ENCODE measurements around the gene CMSS1. TPM values are rescaled to one million over a fixed set of nuclear protein-coding genes. Genes with fewer than 3 reads are reported as not detected.
A peak's percentile ranks its signal among the peaks of the same experiment; 100 is the strongest.

CMSS1 gene
- total RNA-seq, 1 donor from 2014 or later, result 7.5 TPM

GRCh38 chr3:99938270-99938911 lies 120.7 kb downstream of the CMSS1 start:
- peak; percentile 23 for DNase-seq

DNA sequence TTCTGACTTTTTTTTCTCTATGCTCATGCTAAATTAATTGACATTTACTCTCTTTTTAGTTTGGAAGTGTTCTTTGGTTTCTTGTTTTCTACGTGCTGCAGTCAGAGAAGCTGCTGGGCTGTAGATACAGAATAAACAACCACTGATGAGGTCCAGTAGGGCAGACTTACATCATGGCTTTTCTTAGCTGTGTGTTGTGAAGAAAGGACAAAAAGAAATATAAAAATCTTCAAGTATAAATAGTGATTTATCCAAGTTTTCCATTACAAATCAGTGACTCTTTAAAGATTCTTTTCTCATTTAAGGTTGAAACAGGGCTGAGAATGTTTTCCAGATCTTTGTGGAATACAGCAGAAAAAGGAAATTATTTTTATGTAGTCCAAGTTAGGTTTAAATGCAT lies 122.2 kb downstream of the CMSS1 start:
- no peak for DNase-seq

GRCh38 chr3:99940350-99940749 lies 122.7 kb downstream of the CMSS1 start:
- no peak for DNase-seq

DNA sequence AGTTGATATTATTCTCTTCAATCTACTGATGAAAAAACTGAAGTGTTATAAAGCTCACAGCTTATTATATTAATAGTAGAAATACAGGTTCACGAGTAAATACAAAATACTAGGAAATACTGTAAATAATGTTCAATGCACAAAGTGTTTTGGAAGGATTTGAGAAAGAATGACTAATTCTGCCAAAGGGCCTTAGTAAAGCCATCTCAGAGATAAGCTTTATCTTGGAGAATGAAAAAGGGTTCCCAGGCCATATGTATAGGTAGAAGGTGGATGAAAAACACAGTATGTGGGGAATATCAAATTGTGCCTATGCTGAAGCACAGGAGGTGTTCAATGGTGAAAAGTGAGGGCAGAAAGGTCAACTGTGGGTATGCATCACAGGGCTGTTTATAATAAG lies 123.5 kb downstream of the CMSS1 start:
- no peak for DNase-seq

GRCh38 chr3:99943931-99944761 lies 126.5 kb downstream of the CMSS1 start:
- no peak for DNase-seq

GRCh38 chr3:99945328-99945995 lies 127.8 kb downstream of the CMSS1 start:
- DNase-seq, result peak; percentile 14

DNA sequence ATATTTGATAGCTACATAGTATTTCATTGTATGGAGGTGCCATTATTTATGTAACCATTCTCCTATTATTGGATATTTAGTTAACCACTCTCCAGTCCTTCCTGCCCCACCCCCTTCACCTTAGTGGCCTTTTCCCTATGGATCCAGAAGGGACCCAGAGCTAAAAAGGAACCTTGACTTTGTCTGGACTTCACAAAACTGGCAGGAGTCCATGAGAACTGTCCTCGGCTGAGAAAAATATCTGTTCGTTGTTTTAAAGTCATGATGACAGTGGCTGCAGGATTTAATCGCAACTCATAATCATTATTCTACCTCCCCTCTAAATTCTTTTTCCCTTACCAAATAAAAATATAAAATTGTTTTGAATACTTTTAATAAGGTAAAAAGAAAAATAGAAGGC lies 129.7 kb downstream of the CMSS1 start:
- no peak for DNase-seq

DNA sequence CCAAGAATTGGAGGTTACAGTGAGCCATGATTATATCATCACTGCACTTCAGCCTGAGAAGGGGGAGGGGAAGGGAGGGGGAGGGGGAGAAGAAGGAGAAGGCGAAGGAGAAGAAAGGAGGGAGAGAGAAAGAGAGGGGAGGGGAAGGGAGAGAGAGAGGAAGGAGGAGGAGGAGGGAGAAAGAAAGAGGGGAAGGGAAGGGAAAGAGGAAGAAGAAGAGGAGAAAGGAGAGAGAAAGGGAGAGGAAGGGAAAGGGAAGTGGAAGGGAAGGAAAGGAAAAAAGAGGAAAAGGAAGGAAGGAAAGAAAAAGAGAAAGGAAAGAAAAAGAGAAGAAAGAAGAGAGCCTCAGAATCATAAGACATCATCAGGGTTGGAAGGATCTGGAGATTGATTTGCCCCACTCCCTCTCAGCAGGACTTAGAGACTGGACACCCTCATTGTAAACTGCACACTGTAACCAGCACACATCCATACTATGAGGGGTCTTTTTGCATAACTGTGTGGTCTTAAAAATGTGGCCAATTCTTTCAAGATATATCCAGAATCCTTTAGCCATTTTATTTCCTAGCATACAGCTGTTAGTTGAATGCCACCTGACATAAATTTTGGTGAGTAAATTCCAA lies 130.9 kb downstream of the CMSS1 start:
- no peak for DNase-seq

DNA sequence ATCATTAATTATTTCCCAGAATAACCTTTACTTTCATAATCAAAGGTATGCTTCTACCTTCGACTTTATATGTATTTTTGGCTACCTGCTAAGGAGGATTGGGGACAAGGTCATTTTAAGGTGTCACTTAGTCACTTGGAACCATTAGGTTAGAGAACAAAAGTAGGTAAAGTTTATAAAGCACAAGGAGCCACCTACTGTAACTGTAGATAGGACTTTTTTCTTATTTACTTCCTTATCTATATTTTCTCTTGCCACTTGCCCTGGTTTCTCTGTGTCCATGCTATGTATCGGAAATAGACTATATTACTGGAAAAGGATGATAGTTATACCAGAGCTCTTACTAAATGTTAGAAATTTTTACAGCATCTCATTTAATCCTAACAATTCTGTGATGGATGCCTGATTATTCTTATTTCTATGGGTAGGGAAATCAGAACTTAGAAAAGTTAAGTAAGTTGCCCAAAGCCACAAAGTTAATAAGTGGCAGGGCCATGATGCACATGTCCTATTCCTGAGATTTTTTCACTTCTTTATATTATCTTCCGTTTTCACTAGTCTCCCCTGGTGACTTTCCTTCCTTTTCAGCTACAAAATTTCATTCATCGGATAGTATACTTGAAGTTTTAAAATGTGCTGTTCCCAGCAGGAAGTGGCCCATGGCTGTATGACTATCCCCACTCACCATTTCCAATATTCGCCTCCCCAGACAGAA lies 132.5 kb downstream of the CMSS1 start:
- no peak for DNase-seq

DNA sequence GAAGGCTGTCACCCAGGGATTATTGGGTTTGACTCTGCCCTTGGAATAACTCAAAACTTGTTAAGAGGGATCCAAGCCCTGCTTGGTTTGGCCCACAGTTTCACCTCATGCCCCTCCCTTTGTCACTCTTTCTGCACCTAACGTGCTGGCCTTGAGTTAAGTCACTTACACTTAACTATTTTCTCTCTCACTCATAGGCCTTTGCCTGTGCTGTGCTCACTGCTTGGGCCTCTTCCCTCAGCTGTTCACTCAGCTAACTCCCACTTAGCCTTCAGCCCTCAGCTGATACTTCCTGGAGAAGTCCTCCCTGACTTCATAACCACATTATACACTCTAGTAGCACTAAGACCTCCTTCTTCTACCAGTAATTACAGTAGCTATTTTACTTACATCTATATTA lies 133.3 kb downstream of the CMSS1 start:
- DNase-seq, result no peak

DNA sequence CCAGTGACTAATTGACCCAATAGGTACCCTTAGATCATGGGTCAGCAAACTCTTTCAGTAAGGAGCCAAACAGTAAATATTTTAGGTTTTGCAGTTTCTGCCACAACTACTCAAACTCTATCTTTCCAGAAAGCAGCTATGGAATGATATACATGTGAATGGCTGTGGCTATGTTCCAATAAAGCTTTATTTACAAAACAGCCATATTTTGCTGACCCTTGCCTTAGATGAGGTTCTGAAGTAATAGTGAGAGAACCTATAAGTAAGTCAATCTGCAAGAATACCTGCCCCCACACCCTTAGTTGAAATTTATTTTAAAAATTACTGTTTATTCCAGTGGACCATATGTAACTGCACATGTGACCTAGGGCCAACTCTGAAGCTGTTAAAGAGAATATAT lies 134.0 kb downstream of the CMSS1 start:
- no peak for DNase-seq

- no peak for DNase-seq
Observed at GRCh38 chr3:99952306-99952705, 134.6 kb downstream of the CMSS1 start.

DNA sequence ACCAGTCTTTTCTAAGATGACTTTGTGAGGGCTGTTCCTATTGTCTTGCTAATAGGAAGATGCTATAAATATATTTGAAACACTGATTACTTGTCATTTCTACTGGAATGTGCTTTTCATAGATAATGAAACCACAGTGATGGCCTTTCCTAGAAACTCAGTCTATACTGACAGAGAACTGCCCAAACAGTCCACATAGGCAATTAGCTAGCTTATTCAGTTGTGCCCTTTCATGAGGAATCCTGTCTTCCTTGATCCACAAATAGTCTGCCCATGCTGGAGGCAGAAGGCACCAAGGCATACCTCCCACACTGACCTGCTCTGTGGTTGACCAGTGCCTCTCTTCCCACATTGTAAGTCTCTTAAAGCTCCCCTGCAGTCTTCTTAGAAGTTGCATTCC lies 135.9 kb downstream of the CMSS1 start:
- DNase-seq, result no peak

GRCh38 chr3:99954914-99955644 lies 137.4 kb downstream of the CMSS1 start:
- peak; percentile 15 for DNase-seq

GRCh38 chr3:99955773-99956562 lies 138.3 kb downstream of the CMSS1 start:
- no peak for DNase-seq

DNA sequence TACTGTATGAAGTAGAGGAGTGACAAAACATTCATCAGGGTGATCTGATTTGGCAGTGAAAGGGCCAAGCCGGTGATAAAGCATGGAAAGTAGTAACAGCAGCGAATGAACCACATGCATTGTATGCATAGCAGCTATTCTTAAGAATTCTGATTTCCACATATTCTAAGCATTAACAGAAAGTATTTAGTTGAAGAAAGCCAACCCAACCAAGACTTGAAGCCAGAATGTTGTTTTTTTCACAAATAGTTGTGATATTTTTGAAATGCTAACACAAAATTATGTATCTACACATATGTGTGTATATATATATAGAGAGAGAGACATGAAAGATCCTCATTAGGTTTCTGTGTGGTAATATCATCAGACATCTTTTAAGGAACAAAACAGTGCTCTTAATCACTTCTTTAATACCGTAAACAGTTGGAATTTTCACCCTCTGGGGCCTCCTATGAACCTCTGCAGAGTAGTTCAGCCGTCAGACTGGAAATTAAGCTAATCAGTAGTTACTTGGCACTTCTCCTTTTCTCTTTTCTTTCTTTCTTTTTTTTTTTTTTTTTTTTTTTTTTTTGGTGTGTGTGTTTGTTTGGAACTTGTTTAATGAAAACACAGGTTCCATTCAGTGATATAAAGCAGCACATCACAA lies 139.6 kb downstream of the CMSS1 start:
- DNase-seq, result no peak

DNA sequence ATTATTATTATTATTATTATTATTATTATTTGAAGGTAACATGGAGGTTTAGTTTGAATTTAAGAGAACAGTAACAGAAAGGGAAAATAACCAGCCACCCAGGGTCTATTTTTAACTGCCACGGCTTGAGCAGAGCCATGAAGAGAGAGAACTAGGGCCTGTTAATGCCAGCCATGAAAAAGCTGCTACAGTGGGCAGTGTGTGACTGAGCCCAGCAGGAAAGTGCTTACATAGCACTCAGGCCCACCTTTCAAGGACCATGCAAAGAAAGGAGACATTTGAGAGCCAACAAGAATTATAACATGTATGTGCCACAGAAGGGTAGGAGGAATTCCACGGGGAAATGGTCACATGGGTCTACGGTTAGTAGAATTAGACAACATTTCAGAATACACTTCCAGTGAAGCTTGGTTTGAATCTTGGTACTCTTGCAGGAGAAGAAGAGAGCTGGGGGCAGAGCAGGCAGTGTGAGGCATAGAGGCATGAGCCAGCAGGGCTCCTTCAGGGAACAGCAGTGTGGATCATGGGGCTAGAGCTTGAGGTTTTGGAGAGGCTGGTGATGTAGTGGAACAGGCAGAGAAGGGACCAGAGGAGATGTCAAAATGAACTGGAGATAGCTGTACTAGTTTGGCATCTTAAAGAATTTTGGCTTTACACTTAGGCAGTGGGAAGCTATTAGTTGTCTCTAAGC lies 140.7 kb downstream of the CMSS1 start:
- no peak for DNase-seq

GRCh38 chr3:99960123-99960878 lies 142.6 kb downstream of the CMSS1 start:
- peak; percentile 28 for DNase-seq

GRCh38 chr3:99960941-99961340 lies 143.3 kb downstream of the CMSS1 start:
- DNase-seq, result peak; percentile 4
